Activated gamma-delta T cell treated with anti-CD3 and anti-CD28 coated beads, Interleukin-2, amount 50 U/mL, for 16 hours (primary cell): ENCODE data around the gene AMIGO2.
"Not testable (repeated sequence)": the region's sequence is repeated elsewhere in the genome, so short reads cannot be mapped to it uniquely, and the experiment has no call there.

Experiments
- DNase-seq: peaks from one replicate; pipeline ENCODE4 v3.0.0-alpha.2; 2020; ENCODE audit warnings: low read depth

Gene AMIGO2

DNA sequence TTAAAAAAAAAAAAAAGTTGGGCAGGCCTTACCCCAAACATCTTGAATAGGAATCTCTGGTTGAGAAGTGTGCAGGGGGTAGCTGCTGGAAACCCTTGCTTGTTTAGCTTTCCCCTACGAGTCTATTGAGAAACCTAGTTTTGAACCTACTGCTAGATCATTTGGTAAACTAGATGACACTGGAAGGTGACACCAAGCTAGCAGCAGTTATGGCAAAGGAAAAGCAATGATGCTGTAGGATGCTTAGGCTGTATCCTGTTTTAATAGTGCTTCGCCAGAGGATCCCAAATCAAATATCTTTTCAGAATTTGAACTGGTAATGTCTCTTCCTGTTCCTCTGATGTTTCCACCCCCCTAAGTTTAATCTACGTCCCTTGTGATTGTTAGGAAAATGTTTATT lies 5.8 kb downstream of the AMIGO2 start:
- no peak for DNase-seq

DNA sequence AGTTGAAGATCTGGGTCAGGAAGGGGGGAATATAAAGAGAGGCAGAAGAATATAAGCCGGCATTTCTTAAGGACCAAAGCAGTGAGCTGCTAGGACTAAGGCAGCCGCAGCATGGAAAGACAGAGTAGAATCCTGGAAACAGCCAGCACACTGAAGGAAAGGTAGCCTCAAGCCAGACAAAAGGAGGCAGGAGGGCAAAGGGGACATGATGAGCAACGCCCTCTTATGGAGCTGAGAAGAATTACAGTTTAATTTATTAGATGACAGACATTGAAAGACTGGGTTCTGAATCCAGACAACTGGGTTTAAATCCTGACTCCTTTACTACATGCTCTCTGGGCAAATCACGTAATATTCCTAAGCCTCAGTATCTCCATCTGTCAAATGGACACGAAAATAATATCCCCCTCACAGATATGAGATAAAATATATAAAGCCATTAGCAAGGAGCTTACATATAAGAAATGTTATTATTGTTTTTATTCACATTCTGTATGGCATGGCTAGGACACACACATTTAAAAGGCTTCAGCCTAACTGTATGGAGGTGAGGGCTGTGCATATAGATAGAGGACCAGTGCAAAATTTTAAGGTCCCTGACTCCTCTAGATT lies 8.4 kb downstream of the AMIGO2 start:
- no peak for DNase-seq

DNA sequence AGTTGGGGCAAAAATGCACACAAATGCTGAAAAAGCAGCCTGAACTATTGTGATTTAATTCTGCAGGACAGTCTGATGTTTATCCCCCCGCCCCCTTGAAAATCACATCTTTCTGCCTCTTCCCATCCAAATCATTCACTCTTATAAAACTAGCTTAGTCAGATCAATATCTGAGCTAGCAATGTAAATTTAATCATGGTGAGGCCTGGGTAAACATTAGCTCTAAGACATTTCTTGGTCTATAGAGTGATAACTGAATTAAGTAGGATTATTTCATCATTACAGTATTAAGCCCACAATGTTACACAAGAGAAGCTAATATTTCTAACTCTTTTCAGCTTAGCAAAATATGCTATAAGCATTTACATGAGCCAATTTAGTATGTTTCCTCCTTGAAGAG lies 9.4 kb downstream of the AMIGO2 start:
- no peak for DNase-seq

DNA sequence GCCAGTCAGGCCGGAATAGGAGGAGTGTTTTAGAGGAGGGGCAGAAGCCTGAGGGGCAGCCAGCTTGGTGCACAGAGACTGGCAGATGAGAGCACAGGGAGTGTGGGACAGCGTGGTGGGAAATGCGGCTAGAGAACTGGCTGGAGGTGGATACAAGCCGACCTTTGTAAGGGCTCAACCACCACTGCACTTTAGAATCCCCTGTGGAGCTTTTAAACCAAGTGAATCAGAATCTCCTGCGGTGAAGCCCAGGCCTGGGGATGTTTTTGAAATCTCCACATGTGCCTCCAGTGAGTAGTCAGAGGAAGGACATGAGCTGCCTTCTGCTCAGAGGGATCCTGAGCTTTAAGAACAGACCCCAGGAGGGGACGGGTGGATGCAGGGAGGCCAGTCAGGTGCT lies 11.2 kb downstream of the AMIGO2 start:
- no peak for DNase-seq

DNA sequence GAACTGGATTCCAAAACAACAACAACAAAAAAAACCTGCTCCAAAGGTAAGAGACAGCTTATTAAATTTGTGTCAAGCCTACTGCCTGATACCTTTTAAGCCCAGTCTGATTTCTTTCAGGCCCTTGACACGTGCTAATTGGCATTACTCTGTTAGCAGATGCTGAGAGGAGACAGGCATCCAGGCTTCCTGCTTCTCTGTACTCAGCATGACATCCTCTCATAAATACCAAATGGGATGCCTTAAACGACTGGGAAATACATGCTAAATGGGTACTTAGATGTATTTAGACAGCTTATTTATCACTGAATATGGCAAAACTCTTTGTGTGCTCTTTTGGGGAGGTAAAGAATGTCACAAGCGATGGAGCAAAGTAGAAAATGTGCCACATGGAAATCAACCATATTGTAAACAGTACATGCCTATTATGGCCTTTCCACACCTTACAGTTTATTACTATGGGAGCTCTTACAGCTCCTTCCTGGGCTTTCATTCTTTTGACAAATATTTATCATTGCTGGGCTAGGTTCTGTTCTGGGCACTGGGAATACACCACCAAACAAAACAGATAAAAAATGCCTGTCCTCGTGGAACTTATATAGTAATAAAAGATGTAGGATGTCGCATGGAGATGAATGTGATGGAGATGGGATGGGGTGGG lies 11.9 kb downstream of the AMIGO2 start:
- no peak for DNase-seq

DNA sequence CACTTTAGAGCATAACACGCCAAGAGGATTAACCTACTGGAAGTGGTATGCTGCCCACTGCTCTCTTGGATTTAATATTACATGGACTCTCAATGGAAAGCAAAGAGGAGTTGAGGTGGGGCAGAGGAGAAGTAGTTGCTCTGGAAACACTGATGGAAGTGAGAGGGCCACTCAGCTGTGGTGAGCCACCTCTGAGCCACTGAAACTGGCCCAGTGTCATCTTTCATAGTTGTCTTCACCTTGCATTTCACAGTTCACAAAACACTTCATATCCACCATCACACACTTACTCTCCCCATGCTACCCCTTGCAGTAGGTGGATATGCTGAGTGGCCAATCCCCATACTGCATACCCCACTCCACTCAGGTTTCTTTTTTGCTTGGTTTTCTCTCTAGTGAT lies 12.6 kb downstream of the AMIGO2 start:
- DNase-seq: no peak

DNA sequence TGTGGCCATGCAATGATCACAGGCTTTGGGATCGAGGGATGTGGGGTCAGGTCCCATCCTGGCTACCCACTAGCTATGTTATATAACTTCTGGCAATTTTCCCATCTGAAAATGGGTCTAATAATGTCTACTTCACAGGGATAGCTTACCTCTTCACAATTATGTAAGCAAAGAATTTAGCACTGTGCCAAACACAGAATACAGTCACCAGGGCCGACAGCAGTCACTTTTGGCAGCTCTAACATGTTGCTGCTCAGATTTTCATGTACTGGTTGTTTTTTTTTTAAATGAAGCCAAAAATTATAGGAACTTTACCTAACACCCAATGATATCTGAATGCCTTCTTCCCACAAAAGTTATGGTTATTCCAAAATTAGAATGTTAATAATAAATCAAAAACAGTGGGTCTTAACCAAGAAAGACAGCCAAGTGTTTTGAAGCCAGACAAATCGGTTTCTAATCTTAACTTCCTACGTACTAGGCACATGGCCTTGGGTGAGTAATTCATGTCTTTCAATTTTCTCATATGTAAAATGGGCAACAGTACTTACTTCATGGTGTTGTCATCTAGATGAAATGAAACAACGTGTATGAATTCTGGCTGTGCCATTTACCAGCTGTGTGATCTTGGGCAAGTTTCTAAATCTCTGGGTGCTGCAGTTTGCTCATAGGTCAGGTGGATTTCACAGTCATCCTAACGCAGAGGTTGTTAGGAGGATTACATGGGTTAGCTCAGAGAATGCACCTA lies 13.3 kb downstream of the AMIGO2 start:
- DNase-seq: no peak

DNA sequence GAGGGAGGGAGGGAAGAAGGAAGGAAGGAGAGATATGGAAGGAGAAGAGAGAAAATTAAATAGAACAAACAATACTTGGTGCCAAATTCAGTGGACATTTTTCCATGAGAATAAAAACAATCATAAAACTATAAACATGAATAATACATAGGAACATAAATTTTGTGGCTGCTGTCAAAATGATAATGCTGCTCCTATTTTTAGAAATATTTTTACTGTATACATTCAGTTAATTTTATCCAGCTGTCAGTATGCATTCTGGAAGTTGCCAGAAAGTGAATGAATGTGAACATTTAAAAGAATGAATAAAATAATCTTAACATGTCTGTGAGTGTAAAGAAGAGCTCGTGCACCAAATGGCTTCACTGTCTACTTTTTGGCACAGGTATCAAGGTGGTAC lies 14.2 kb downstream of the AMIGO2 start:
- DNase-seq: no peak

DNA sequence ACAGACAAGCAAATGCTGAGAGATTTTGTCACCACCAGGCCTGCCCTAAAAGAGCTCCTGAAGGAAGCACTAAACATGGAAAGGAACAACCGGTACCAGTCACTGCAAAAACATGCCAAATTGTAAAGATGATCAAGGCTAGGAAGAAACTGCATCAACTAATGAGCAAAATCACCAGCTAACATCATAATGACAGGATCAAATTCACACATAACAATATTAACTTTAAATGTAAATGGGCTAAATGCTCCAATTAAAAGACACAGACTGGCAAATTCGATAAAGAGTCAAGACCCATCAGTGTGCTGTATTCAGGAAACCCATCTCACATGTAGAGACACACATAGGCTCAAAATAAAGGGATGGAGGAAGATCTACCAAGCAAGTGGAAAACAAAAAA lies 21.1 kb downstream of the AMIGO2 start:
- DNase-seq: not testable (repeated sequence)

DNA sequence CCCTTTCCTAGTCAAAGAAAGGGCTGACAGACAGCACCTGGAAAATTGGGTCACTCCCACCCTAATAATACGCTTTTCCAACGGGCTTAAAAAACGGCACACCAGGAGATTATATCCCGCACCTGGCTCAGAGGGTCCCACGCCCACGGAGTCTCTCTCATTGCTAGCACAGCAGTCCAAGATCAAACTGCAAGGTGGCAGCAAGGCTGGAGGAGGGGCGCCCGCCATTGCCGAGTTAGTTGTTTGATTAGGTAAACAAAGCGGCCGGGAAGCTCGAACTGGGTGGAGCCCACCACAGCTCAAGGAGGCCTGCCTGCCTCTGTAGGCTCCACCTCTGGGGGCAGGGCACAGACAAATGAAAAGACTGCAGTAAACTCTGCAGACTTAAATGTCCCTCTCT lies 22.8 kb downstream of the AMIGO2 start:
- DNase-seq: not testable (repeated sequence)

DNA sequence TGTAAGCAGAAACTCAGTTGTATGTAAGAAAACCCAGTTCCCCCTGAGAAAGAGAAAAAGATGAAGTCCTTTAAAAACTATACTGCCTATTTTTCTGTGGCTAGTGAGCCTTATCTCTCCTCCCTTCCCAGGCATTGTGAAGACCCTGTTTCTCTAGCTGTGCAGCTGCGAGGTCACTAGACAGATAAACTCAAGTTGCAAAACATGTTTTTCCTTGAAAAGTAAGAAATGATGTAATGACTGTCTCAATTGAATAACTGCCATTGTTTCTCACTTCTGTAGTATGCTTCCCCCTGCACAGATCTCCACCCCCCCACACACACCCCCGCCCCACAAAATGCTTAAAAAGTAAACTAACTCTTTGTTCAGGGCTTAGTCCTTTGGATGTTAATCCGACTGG lies 23.9 kb downstream of the AMIGO2 start:
- DNase-seq: not testable (repeated sequence)

DNA sequence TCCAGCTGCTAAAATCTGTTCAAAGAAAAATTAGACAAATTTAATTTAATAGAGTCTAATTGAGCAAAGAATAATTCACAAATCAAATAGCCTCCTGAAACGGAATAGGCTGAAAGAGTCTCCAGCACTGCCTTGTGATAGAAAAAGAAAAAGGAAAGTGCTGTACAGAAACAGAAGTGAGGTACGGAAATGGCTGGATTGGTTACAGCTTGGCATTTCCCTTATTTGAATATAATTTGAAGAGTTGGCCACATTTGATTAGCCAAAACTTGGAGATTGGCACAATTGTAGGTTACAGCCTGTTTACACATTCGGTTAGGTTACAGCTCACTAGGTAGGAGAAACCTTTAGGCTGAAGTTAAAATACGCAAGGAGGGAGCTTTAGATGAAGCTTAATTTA lies 25.1 kb downstream of the AMIGO2 start:
- no peak for DNase-seq

DNA sequence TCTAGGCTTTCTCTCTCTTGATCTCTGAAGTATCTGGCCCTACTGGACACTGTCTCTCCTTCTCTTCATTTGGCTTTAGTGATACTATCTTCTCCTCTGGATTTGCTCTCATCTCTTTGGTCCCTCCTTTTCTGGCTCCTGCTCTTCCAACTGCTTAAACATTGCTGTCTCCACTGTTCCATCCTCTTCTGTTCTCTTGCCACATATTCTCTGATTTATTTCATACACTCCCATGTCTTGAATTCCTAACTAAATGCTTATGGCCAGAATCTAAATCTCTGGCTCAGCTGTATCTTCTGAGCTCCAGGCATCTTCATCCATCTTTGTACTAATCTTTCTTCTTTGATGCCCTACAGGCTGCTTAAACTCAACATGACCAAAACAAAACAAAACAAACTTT lies 25.8 kb downstream of the AMIGO2 start:
- DNase-seq: no peak

DNA sequence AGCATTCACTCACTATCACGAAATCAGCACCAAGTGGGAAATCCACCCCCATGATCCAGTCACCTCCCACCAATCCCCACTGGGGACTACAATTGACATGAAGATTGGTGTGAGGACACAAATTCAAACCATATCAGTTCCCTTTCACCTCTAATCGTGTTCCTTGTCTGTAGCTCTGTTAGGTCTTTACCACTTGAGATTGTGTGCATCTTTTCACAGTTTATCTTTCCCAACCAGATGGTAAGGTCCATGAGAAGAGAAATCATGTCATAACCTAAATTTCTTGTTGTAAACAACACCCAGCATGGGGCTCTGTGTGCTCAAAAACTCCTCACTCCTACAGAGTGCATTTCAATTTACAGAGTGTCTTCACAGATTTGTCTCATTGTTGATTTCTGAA lies 27.5 kb downstream of the AMIGO2 start:
- no peak for DNase-seq

DNA sequence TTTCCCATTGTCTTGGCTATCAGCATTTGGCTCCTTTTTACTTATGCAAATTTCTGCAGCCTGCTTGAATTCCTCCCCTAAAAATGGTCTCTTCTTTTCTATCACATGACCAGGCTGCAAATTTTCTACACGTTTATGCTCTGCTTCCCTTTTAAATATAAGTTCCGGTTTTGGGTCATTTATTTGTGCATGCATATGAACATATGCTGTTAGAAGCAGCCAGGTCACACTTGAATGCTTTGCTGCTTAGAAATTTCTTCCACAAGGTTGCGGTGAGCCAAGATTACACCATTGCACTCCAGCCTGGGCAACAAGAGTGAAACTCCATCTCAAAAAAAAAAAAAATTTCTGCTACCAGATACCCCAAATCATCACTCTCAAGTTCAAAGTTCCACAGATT lies 28.5 kb downstream of the AMIGO2 start:
- DNase-seq: not testable (repeated sequence)

DNA sequence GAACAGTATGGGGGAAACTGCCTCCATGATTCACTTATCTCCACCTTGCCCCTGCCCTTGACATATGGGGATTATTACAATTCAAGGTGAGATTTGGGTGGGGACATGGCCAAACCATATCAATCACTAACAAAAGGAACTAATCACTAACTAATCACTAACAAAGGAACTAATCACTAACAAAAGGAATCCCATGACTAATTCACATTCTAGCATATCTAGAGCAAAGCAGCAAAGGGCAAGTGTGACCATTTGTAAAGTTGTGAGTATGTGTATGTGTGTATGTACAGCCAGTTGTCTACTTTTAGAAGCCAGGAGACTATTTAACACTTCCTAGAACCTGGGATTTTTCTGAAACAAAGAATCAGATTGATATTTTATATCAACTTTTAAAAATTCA lies 31.2 kb downstream of the AMIGO2 start:
- no peak for DNase-seq

DNA sequence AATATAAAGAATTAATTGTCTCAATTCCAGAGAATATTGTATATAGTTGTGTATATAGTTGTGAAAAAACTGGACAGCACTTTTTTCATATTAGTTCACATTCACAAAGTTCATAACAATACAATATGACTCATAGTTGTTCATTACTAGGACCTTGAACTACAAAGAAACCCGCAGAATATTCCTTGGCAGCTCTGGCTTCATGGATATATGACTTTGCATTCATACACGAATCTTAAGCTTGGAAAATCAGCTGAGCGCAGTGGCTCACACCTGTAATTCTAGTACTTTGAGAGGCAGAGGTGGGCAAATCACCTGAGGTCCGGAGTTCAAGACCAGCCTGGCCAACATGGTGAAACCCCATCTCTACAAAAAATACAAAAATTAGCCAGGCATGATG lies 38.4 kb downstream of the AMIGO2 start:
- DNase-seq: no peak

DNA sequence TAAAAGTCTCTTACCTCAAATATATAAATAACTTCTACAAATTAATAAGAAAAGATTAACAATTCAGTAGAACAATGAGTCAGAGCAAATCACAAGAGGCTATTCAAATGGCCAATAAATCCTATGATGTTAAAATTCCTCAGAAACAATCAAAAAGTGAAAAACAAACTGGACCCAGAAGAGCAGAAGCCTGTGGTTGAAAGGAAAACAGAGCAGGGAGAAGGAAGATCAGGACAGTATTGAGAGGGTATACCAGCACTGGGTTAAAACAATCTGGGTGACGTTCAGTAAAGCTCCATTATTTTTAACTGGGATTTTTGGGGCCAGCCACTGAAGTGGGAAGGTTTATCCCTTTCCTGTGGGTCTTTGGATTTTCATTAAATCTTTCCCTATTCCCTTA lies 40.0 kb downstream of the AMIGO2 start:
- DNase-seq: no peak

DNA sequence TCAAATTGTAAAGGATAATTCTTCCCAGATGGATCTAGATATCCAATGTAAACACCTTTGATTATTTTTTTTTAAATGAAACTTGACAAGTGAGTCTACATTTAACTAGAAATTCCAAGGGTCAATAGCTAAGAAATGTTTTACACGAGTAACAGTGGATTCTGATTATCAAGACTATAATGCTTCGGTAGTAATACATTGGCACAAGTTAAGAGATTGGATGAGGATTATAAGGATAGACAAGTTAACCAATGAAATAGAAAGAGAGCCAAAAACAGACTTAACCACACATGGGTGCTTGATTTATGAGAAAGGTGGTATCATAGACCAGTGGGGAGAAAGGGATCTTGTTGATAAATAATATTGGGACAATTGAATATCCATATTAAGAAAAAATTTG lies 40.7 kb downstream of the AMIGO2 start:
- no peak for DNase-seq

DNA sequence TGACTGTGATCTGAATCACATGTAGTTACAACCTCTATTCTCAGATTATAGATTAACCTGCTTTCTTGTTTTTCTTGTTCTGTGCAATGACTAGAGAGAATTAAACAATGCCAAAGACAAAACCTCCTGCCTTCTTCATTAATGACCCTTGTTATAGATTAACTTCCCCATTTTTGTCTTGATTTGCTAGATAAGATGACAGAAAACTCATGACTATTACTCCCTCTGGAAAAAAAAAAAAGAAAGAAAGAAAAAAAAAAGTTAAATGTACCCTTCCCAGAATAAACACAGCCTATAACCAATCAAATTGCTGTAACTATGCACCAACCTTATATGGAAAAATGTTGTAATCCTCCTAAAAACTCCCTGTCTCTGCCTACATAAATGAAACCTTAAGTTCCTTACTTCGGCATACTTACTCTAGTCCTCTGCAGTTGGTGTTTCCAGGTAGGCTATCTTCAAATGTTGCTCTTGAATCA lies 41.5 kb downstream of the AMIGO2 start:
- no peak for DNase-seq

DNA sequence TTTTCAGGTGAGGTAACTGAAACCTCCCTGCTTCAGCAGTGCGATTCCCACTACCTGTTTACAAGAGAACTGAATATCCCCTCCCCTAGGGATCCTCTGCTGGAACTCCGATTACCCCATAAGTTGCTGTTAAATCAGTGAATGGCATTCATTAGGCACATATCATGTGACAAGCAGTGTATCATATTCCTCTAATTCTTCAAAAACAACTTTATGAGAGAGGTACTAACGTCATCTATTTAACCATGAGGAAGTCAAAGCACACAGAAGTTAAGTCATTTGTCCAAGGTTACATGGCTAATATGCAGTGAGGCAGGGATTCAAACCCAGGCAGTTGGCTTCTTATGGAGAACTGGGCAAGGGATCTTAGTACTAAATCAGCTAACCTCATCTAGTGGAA lies 44.3 kb downstream of the AMIGO2 start:
- DNase-seq: no peak

DNA sequence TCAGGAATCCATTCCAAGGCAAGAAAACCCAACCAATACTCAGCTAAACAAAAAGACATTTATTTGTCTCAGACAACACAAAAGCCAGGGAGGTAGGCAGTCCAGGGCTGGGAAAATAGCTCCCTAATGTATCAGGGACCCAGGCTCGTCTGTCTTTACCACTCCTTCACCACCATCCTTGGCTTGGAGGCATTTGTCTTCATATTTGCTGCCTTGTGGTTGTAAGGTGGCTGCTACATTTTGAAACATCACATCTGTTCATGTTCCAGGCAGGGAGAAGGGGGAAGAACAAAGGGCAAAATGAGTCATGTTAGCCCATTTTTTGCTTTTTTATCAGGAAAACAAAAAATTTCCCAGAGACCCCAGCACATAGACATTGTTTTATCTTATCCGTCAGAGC lies 45.1 kb downstream of the AMIGO2 start:
- DNase-seq: no peak

DNA sequence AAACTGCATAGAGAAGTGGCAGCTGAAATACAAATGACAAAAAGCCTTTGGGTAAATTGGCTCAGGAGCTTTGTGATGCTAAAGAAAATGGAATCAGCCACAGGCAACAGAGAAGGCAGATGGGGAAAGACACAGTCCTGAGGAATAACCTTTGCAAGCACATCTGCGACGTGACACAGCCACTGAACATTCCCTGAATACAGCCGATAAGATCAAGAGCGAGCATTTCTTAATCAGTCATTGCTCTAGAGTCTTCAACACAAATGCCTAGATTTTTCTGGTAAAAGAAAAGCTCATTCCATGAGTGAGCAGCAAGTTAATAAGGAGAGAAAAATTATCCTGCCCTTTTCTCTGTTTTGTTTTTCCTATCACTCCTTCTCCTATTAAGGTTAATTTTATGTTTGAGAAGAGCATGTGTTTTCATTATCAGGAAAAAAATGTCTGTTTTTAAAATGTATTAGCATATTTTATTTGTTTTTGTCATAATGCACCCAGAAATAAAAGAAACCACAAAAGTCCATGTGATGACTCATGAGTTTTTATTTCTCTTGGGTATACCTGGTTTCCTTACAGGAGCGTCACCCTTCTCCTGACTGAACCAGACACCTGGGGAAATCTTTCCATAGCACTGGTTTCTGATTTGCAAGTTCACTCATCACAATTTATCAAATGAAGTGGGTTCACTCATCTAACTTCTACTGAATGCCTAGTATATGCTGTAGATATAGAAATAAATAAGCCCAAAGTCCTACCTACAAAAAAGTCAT lies 45.8 kb downstream of the AMIGO2 start:
- no peak for DNase-seq
